ENCODE measurements around the gene TSPEAR.
"Not testable (repeated sequence)": the region's sequence is repeated elsewhere in the genome, so short reads cannot be mapped to it uniquely, and the experiment has no call there.

The TSPEAR gene

DNA sequence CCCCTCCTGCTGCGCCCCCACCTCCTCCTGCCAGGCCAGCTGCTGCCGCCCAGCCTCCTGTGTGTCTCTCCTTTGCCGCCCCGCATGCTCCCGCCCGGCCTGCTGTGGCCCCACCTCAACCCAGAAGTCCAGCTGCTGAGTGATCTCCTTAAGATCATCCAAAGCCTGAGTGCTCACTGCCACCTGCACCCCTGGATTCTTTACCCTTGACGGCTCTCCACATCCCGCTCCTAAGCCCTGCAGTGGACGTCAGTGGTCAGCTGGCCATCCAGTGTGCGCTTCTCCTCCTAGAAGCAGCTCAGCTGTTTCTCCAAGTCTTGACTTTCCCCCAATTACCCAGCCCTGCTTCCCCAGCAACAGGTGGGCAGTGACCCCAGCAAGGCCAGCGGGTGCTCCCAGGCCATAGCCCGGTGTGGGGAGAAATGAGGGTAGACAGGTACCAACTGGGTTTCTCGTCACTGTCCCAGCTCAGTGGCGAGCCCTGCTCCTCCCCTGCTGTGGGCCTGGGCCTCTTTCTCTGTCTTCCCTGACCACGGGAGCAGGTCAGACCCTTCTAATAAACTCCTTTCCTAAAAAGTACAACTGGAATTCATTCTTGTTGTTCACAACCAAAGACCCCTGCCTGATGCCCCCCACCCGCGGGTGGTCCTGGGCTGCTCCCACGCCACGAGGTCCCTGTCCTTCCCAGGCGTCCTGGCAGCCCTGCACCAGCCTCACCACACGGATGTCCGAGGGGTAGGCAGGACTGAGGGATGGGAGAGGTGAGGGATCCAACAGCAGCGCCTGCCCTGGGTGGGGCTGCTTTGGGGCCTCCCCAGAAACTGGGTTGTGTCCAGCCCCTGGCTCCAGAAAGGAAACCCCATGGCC is 109.5 kb downstream of the TSPEAR start:
- no peak for DNase-seq

DNA sequence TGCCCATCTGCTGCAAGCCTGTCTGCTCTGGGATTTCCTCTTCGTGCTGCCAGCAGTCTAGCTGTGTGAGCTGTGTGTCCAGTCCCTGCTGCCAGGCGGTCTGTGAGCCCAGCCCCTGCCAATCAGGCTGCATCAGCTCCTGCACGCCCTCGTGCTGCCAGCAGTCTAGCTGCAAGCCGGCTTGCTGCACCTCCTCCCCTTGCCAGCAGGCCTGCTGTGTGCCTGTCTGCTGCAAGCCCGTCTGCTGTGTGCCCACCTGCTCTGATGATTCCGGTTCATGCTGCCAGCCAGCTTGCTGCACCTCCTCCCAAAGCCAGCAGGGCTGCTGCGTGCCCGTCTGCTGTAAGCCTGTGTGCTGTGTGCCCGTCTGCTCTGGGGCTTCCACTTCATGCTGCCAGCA is 110.3 kb downstream of the TSPEAR start:
- DNase-seq = not testable (repeated sequence)

DNA sequence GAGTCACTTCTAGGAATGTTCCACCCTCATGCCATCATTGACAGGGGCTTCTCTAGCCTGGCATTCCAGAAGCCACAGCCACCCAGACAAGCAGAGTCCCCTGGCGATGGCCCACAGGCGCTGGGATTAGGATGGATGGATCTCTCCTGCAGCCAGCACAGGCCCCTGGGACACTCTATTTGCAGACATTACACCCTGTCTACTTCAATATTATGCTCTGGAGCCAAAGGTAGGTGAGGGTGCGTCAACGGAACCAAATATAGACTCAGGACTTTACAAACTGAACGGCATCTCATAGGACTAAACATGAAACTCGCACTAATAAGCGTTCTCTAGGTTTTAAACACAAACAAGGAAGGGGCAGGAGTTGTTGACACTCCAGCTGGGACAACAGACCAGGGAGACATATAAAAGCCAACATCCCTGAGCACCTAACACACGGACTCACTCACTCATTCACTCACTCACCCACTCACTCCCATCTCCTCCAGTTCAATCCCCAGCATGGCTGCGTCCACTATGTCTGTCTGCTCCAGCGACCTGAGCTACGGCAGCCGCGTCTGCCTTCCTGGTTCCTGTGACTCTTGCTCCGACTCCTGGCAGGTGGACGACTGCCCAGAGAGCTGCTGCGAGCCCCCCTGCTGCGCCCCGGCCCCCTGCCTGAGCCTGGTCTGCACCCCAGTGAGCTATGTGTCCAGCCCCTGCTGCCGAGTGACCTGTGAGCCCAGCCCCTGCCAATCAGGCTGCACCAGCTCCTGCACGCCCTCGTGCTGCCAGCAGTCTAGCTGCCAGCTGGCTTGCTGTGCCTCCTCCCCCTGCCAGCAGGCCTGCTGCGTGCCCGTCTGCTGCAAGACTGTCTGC is 111.0 kb downstream of the TSPEAR start, which contains the start of gene KRTAP10-7:
TSS of gene KRTAP10-7 (plus strand) at position 480 of the 861 bp plus-strand sequence. CDS start at position 505, 25 bp downstream.
- DNase-seq = not testable (repeated sequence)

DNA sequence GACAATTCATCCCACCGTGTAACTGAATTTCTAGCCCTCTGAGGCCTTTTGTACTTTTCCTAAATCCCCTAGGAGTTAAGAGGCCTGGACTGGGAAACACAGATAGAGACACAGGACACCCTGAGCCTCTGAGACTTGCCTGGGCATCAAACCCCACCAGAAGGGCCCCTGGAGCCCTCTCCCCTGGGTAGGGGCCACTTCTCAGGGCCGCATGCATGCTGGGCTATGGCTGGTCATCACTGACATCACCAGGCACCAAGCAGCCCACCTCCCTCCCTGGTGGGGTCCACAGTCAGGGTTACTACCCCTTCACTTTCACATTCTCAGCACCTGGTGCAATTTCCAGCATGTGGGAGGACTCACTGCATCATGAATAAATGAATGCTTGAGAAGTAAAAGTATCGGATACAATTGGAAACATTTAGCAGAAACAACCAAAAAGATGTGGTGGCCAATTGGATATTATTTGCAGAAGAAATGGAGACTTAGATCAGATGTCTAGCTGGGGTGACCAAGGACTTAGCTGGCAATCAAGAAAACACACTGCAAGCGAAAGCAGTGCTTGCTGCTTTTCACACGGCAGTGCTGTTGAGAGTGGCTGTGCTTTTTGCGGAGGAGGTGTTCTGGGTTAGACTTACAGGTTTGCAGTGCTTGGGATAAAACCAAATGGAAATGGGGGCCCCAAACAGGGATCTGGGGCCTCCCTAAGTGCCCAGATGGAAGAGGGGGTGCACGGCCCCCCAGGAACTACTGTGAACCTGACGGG is 111.9 kb downstream of the TSPEAR start:
- no peak for DNase-seq

DNA sequence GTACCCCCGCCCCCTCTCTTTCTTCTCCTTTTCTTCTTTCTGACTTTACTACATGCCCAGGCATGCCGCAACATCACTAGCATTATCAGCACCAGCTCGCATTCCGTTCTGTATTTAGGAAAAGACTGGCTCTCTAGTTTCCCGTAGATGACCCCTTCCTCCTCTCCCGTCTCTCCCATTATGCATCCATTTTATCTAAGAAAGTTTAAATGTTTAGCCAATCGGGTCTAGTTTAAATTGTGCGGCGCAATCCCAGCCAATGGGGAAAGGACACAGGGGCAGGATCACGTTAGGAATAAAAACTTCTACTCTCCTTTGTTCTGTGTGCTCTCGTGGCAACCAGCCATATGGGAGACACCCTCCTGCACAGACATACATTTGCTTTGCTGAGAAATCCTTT is 113.3 kb downstream of the TSPEAR start:
- DNase-seq = no peak

DNA sequence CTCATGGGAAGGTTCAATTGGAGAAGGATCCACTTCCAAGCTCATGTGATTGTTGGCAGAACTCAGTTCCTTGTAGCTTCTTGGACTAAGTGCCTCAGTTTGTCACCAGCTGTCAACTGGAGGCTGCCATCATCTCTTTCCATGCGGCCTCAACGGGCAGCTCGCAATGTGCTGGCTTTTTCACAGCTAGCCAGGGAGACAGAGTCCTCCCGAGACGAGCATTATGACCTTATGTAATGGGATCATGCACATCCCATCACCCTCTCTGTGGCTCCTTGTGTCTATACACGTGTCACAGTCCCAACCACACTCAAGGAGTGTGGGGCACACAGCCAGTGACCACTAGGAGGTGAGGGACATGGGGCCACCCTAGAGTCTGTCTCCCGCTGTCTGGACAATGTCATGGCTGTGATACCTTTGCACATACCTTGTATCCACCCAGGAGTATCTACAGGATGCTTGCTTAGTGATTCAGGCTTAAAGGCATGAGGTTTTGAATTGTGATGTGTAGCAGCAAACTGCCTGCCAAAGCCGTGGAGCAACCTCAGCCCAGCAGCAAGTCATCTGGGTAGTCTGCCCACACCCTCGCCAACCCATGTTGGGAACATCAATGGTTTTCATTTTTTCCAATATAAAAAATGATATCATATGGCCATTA is 115.2 kb downstream of the TSPEAR start:
- DNase-seq = no peak

DNA sequence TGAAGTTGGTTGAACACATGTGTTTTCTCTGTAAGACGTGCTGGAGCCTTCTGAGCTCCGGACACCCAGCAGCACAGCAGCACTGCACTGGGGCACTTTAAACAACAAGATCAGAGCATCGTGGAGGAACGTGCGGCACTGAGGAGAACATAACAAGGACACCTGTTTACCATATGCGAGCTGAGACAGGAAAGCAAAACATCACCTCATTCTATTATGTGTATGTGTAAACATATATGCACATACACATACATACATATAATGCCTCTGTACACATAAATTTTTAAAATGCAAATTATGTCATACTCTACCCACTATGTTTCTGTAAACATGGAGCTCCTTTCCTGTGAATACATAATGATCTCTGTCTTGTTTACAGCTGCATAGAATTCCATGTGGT is 115.8 kb downstream of the TSPEAR start:
- no peak for DNase-seq

DNA sequence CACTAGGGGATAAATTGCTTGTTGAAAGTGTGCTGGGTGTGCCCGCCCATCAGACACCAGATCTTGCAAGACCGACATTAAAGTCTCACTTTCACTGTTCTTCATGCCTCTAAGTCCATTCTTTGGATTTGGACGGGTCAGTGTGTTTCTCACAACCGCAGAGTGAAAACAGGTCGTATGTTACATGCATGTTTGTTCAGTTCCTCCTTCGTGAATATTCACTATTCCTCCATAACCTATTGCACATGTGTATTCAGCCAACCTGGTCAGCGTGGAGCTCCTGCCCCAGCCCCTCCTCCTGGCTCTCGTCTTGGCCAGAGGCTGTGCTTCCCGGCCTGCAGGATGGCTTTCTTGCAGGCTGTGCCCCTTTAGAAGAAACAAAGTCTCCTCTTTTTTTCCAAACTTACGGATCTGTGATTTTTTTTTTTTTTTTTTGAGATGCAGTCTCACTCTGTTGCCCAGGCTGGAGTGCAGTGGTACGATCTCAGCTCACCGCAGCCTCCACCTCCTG is 116.9 kb downstream of the TSPEAR start:
- DNase-seq = no peak

DNA sequence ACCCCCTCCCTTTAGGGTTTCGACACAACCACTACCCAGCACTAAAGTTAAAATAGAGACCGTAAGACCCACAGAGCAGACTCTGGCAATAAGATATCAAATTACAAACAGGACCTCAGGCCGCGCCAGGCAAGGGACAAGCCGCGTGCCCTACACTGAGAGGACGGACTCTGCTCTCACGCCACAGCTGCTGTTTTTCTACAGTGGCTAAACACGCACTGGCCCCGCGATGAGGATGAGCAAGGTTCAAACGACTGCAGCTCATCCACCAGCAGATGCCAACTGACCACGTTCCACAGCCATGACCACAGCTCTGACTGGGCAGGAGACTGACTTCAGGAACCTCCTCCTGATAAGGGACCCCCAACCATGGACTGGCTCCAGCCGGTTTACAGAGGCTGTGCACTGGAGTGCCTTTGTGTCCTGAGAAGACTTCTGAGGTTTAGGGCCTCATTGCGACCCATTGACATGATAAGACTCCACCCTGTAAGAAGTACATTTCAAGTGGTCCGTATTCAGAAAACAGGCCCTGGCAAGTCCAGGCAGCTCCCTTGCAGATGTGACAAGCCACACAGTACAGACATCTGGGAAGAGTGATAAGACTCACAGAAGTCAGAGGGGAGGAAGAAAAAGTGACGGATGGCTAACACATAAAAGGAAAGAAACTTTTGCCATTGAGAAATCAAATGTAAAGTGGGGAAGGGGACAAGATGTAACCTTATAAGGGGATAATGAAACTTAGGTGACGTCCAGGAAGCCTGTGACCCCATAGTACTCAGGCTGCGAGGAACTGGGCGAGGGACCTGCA is 117.6 kb downstream of the TSPEAR start:
- no peak for DNase-seq

DNA sequence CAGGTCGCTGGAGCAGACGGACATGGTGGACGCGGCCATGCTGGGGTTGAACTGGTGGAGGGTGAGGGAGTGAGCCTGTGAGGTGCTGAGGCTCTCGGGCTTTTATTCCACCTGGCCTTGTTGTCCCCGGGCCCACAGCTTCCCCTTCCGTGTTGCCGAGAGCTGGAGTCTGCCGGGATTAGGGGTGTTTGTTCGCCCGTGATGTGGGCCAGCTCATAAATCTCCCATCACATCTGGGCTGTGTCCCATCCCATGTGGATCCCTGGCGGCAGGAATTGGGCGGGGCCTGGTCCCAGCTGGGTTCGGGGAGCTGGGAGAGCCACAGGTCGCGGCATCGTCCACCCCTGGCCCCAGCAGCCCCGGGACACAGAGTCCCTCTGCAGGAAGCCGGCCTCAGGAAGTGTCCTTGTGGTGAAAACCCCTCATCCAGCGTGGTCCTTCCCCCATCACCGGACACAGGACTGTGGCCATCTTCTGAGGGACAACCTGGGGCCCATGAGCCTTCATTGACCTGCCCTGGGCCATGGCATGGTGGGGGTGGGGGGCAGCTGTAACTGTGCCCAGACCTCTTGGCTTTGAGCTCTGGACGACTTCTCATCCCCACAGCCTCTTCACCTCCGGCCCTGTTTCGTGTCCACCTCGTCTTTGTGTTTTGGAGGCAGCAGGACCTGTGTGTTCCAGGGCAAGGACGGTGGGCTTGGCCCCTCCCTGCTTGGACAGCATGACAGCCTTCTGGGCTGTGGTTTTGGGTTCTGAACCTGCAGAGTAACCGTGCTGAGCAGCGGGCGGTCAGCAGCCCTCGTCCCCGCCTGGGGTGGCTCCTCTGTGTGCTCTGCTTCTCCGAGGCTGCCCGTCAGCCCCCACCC is 118.7 kb downstream of the TSPEAR start, which contains the start of gene KRTAP10-6:
TSS of gene KRTAP10-6 (minus strand) at position 60 of the 866 bp plus-strand sequence. CDS start at position 39, 21 bp downstream.
- DNase-seq = no peak

DNA sequence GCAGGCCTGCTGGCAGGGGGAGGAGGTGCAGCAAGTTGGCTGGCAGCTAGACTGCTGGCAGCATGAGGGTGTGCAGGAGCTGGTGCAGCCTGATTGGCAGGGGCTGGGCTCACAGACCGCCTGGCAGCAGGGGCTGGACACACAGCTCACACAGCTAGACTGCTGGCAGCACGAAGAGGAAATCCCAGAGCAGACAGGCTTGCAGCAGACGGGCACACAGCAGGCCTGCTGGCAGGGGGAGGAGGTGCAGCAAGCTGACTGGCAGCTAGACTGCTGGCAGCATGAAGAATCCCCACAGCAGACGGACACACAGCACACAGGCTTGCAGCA is 119.6 kb downstream of the TSPEAR start:
- not testable (repeated sequence) for DNase-seq

DNA sequence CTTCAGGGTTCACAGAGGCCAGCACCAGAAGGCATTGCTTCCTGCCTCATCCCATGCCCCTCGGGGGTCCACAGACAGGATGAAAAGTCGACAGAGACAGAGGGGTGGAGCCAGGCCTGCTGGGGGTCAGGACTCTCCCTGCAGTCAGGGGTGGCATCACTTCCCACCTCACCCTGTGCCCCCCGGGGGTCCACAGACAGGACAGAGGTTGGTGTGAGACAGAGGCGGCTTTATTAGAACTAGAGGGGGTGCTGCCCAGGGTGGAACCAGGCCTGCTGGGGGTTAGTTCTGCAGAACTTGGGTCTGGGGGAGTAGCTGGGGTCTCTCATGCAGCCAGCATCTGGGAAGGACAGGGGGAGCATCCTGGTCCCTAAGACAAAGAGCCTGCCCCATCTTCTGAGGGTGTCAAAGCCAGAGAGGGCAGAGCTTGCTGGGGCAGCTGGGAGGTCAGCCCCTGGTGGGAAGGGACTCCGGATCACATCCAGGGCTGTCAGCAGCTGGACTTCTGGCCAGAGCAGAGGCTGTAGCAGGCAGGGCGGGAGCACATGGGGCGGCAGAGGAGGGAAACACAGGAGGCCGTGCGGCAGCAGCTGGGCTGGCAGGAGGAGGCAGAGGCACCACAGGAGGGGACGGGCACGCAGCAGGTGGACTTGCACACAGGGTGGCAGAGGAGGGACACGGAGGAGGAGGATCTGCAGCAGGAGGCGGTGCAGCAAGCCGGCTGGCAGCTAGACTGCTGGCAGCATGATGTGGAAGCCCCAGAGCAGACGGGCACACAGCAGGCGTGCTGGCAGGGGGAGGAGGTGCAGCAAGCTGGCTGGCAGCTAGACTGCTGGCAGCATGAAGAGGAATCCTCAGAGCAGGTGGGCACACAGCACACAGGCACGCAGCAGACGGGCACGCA is 120.2 kb downstream of the TSPEAR start:
- not testable (repeated sequence) for DNase-seq

DNA sequence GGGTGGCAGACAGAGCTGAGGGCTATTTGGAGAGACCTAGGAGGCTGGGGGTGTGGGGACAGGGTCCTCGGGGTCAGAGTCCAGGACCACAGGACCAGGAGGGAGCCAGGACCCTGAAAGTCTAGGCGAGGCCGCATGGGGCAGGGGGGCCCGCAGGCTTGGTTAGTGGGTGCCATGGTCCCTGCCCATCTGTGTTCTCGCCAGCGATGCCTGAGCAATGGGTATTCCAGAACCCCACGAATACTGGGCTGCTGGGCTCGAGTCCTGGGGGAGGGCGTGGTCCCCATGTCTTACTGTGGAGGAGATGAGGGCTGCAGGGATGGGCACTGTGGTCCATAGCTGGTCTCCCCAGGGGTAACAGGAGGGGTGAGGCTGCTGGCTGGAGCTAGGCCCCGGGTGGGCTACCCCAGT is 121.1 kb downstream of the TSPEAR start:
- DNase-seq = no peak

DNA sequence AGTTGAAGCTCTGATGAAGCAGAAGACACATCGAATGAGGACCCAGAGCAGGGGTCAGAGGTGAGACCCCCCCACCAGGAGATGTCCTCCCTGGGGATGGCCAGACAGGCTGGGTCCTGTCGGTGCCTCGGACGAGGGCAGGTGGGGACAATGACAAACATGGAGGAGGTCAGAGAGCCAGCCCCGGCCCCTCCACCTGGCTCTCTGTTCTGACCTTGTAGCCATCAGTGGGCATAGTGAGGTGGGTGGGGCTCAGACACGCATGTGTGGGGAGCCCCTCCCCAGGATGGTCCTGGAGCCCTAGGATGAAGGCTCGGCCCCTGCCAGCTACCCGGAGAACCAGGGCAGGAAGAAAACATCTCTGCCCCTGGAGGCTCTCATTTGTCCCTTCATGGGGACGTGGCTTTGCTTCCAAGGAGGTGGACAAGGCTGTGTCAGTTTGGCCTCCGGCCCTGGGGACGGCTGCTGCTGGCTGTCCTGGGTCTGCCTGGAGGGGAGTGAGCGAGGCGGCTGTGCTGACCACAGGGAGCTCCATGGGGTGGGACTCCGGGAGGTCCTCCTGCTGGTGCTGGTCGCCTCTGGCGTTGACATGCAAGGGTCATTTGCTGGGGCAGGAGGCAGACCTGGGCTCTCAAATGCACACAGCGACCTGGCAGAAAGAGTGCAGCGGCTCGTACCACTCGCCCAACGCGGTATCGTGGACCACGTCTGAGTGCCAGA is 121.6 kb downstream of the TSPEAR start:
- DNase-seq = no peak

DNA sequence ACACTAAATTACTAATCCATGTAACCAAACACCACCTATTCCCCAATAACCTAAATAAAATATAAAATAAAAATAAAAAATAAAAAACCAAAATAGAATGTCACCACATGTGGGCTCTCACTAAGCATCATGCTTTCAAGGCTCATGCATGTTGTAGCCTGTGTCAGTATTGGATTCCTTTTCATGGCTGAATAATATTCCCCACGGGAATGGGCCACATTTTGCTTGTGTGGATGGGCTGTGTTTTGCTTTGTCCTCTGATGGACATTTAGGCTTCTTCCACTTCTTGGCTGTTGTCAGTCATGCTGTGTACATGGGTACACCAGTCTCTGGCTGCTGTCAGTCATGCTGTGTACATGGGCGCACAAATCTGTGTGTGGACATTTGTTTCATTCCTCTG is 122.3 kb downstream of the TSPEAR start:
- no peak for DNase-seq

DNA sequence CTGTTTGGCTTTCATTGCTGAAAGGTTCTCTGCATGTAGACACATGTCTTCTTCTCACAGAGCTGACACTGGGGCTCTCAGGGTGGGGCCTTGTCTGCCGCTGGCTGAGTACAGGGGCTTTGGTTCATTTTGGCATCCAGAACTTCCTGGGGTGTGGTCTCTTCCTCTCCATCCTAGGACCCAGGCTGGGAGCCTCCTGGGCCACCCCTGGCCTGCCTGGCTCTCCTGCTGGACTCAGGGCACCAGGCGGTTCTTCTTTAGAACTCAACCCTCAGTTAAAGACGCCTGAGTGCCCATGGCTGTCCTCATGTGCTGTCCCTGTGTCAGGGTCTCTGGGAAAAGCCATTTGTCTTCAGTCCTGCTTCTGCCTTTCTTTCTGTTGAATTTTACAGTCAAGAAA is 125.5 kb downstream of the TSPEAR start:
- no peak for DNase-seq

DNA sequence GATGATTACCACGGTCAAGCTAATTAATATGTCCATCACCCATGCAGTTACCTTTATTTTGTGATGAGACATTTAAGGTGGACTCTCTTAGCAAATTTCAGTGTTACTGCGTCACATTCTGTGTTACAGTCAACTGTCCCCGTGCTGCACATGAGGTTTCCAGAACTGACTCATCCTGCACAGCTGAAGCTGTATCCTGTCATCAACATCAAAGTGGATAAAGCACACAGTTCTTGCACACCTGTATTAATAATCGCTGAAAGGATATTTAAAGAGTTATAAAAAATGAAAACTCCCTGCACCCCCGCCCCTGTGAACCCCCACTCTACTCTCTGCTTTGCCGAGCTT is 127.6 kb downstream of the TSPEAR start:
- no peak for DNase-seq

DNA sequence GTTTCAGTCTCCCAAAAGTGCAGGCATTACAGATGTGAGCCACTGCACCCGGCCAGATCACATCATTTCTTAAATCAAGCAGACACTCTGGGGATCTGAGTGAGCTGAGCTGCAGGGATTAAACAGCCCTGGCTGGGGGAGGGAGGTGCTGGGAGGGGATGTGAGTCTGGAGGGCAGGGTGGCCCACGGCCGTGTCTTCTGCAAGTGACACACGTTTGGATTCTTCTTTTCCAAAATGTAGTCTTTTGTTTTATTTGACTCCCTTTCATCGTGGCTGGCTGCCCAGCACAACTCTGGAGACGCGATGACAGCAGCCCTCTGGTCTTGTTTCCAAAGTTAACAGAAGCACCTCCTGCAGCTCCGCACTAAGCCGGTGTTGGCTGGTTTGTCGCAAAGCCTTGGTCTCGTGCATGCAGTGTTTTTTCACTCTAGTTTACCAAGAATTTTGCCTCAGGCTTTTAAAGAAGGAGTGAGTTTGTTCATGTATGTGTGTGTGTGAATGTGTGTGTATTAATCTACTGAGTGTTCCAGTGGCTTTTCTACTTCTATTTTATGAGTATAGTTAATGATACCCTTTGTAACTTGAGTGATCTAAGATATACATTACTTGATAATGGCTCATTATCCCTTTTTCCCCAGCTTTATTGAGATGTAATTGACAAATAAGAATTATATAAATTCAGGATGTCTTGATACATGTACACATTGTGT is 128.1 kb downstream of the TSPEAR start:
- no peak for DNase-seq

Measured in NCI-H82 (cell line).